Measurements from ENCODE around the gene SPSB2. TPM values are rescaled to one million over a fixed set of nuclear protein-coding genes. Genes with fewer than 3 reads are reported as not detected.

SPSB2 gene
- total and polyA plus RNA-seq, 8 donors: 5.1 to 24.0 (median 9.9) TPM; not detected in 1

DNA sequence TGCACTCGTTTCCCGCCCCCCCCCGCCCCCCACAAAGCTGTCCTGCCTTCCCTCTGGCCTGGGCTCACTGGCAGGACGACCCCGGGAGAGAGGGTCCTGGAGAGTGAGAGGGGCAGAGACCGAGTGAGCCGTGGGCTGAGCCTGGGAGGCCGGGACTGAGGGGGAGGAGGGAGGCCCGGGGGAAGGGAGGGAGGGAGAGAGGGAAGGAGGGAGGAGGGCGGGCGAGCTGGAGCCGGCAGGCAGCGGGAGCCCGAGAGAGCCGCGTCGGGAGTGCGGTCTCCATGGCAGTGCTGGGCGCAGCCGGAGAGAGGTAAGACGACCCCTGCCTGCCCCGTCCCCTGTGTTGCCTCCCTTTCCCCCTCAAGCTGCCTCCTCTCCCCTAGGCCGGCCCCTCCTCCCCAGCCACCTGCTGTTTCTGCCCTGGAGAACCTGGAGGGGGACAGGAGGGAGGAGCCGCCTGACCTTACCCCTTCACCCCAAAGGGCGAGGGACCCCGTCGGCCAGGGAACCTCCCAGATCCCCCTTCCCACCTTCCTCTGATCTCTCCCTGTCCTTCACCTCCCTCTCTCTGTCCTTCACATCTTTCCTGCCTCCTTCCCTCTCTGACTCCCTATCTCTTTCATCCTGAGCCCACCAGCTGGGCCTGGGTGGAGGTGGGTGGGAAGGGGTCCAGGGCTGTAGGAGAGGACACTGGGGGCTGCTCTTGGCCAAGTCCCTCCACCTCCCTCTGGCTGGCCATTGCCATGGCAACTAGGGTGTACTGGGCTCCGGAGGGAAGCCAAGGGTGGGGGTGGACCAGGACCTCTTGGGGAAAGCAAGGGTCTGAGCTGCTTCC lies 51.3 kb downstream of the SPSB2 start, which contains the start of gene GPR162:
Gene GPR162 (plus strand): TSS at position 231 of the 835 bp plus-strand sequence. CDS start 2,078 bp downstream, outside the sequence.
- peak; percentile 52 to 91 for DNase-seq
- H3K27me3 ChIP-seq: peaks cover 0 to 71% (median 38%) of the 10 kb centered on the region in 3 donors
- intact Hi-C loops (cut with DNase I; ENCODE audit: low total_unique reads): loop anchor here (10.0 kb wide), 1 partner anchor 77 kb away; no protein-coding TSS in a partner anchor
- no peaks in the 10 kb centered on the region for H3K36me3 ChIP-seq
- TF ChIP-seq, protein P1, sequence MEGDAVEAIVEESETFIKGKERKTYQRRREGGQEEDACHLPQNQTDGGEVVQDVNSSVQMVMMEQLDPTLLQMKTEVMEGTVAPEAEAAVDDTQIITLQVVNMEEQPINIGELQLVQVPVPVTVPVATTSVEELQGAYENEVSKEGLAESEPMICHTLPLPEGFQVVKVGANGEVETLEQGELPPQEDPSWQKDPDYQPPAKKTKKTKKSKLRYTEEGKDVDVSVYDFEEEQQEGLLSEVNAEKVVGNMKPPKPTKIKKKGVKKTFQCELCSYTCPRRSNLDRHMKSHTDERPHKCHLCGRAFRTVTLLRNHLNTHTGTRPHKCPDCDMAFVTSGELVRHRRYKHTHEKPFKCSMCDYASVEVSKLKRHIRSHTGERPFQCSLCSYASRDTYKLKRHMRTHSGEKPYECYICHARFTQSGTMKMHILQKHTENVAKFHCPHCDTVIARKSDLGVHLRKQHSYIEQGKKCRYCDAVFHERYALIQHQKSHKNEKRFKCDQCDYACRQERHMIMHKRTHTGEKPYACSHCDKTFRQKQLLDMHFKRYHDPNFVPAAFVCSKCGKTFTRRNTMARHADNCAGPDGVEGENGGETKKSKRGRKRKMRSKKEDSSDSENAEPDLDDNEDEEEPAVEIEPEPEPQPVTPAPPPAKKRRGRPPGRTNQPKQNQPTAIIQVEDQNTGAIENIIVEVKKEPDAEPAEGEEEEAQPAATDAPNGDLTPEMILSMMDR (IDR thresholded peaks at IDR 0.05): no peak
- TF ChIP-seq EP300 (IDR thresholded peaks at IDR 0.05) (no peak), POLR2A (IDR thresholded peaks at IDR 0.05) (no peak), POLR2AphosphoS5 (IDR thresholded peaks at IDR 0.05) (no peak)
- peak within 1 kb of the TSS; percentile 42 to 49 (median 47) for H3K4me3 ChIP-seq
- H3K9me3 ChIP-seq: no peaks in the 10 kb centered on the region
- 1 to 3% (median 2%) methylated on average over 21 to 28 of the region's 28 CpGs for WGBS, 5 donors
- H3K4me1 ChIP-seq: peaks cover 23 to 38% (median 30%) of the 10 kb centered on the region in 4 donors
- peak within 1 kb of the TSS in 4 of 5 donors; percentile 41 to 73 (median 62) for H3K27ac ChIP-seq

Other genes starting within 250 kb of the SPSB2 start
- 10 to 100 TPM in 1 of 5 donors, 1 to 10 TPM in 4; 1.3 to 33.0 (median 5.8) TPM for gene LPAR5, start 237.3 kb downstream of the SPSB2 start, total RNA-seq
- 1 to 10 TPM; 2.0 to 5.6 (median 3.5) TPM for gene LPAR5, start 237.3 kb downstream of the SPSB2 start, polyA plus RNA-seq
- 1 to 10 TPM in 2 of 5 donors, not detected in 3; 2.2 to 6.4 TPM for gene ACRBP, start 225.9 kb downstream of the SPSB2 start, total RNA-seq
- 1 to 10 TPM in 2 of 3 donors, under 1 TPM in 1; 0.31 to 1.6 (median 1.1) TPM for gene ACRBP, start 225.9 kb downstream of the SPSB2 start, polyA plus RNA-seq
- 10 to 100 TPM in 4 of 5 donors, 1 to 10 TPM in 1; 8.7 to 51.8 (median 33.5) TPM for gene ING4, start 210.2 kb downstream of the SPSB2 start, total RNA-seq
- gene ING4, start 210.2 kb downstream of the SPSB2 start, polyA plus RNA-seq: 10 to 100 TPM; 25.5 to 53.6 (median 43.6) TPM
- gene ZNF384, start 183.9 kb downstream of the SPSB2 start, total RNA-seq: 100 to 1,000 TPM in 1 of 5 donors, 10 to 100 TPM in 4; 16.5 to 207 (median 35.6) TPM
- 10 to 100 TPM; 16.7 to 21.8 (median 20.2) TPM for gene ZNF384, start 183.9 kb downstream of the SPSB2 start, polyA plus RNA-seq
- under 1 TPM in 2 of 5 donors, not detected in 3; 0.14 to 0.37 TPM for gene PIANP, start 172.5 kb downstream of the SPSB2 start, total RNA-seq
- gene PIANP, start 172.5 kb downstream of the SPSB2 start, polyA plus RNA-seq: 1 to 10 TPM in 2 of 3 donors, under 1 TPM in 1; 0.50 to 1.7 (median 1.5) TPM
- 10 to 100 TPM in 4 of 5 donors, 1 to 10 TPM in 1; 5.8 to 50.0 (median 25.7) TPM for gene COPS7A, start 149.3 kb downstream of the SPSB2 start, total RNA-seq
- 10 to 100 TPM; 45.2 to 54.2 (median 51.6) TPM for gene COPS7A, start 149.3 kb downstream of the SPSB2 start, polyA plus RNA-seq
- gene MLF2, start 120.2 kb downstream of the SPSB2 start, total RNA-seq: 100 to 1,000 TPM in 4 of 5 donors, 1 to 10 TPM in 1; 9.3 to 296 (median 128) TPM
- gene MLF2, start 120.2 kb downstream of the SPSB2 start, polyA plus RNA-seq: 100 to 1,000 TPM; 168 to 183 (median 180) TPM
- gene PTMS, start 106.9 kb downstream of the SPSB2 start, total RNA-seq: 100 to 1,000 TPM in 1 of 5 donors, 10 to 100 TPM in 4; 22.8 to 261 (median 78.2) TPM
- gene PTMS, start 106.9 kb downstream of the SPSB2 start, polyA plus RNA-seq: 100 to 1,000 TPM; 228 to 363 (median 307) TPM
- 1 to 10 TPM in 2 of 5 donors, not detected in 3; 2.2 to 2.3 TPM for gene LAG3, start 100.8 kb downstream of the SPSB2 start, total RNA-seq
- gene LAG3, start 100.8 kb downstream of the SPSB2 start, polyA plus RNA-seq: 1 to 10 TPM in 2 of 3 donors, under 1 TPM in 1; 0.25 to 1.4 (median 1.2) TPM
- 10 to 100 TPM in 1 of 5 donors, 1 to 10 TPM in 2, not detected in 2; 7.2 to 25.9 (median 9.7) TPM for gene CD4, start 83.8 kb downstream of the SPSB2 start, total RNA-seq
- gene CD4, start 83.8 kb downstream of the SPSB2 start, polyA plus RNA-seq: 1 to 10 TPM; 2.0 to 7.3 (median 3.9) TPM
- gene GPR162, start 51.5 kb downstream of the SPSB2 start, total RNA-seq: 1 to 10 TPM; 1.3 to 7.5 (median 1.8) TPM
- 1 to 10 TPM; 2.6 to 9.3 (median 6.4) TPM for gene GPR162, start 51.5 kb downstream of the SPSB2 start, polyA plus RNA-seq
- 10 to 100 TPM; 15.2 to 41.1 (median 18.0) TPM for gene P3H3, start 44.9 kb downstream of the SPSB2 start, total RNA-seq
- gene P3H3, start 44.9 kb downstream of the SPSB2 start, polyA plus RNA-seq: 10 to 100 TPM in 1 of 3 donors, 1 to 10 TPM in 2; 7.0 to 15.1 (median 9.1) TPM
- 10 to 100 TPM in 1 of 5 donors, 1 to 10 TPM in 2, under 1 TPM in 1, not detected in 1; 0.89 to 11.1 (median 4.5) TPM for gene GNB3, start 32.4 kb downstream of the SPSB2 start, total RNA-seq
- gene GNB3, start 32.4 kb downstream of the SPSB2 start, polyA plus RNA-seq: 1 to 10 TPM in 2 of 3 donors, under 1 TPM in 1; 0.87 to 2.8 (median 2.7) TPM
- 10 to 100 TPM in 3 of 5 donors, 1 to 10 TPM in 2; 3.3 to 56.0 (median 19.6) TPM for gene CDCA3, start 22.0 kb downstream of the SPSB2 start, total RNA-seq
- 10 to 100 TPM in 1 of 3 donors, 1 to 10 TPM in 2; 2.1 to 12.2 (median 9.8) TPM for gene CDCA3, start 22.0 kb downstream of the SPSB2 start, polyA plus RNA-seq
- 10 to 100 TPM; 26.3 to 69.4 (median 48.7) TPM for gene USP5, start 21.2 kb downstream of the SPSB2 start, total RNA-seq
- gene USP5, start 21.2 kb downstream of the SPSB2 start, polyA plus RNA-seq: 10 to 100 TPM; 20.9 to 29.0 (median 25.0) TPM
- gene TPI1, start 5.8 kb downstream of the SPSB2 start, total RNA-seq: 100 to 1,000 TPM; 131 to 359 (median 268) TPM
- gene TPI1, start 5.8 kb downstream of the SPSB2 start, polyA plus RNA-seq: 100 to 1,000 TPM; 403 to 526 (median 504) TPM
- gene LRRC23, start 31.5 kb upstream of the SPSB2 start, total RNA-seq: 10 to 100 TPM in 1 of 5 donors, 1 to 10 TPM in 3, not detected in 1; 5.3 to 20.4 (median 9.0) TPM
- 10 to 100 TPM in 1 of 3 donors, 1 to 10 TPM in 2; 8.0 to 11.0 (median 9.0) TPM for gene LRRC23, start 31.5 kb upstream of the SPSB2 start, polyA plus RNA-seq
- gene ENO2, start 41.3 kb upstream of the SPSB2 start, total RNA-seq: 10 to 100 TPM in 2 of 5 donors, 1 to 10 TPM in 3; 2.3 to 62.9 (median 8.6) TPM
- gene ENO2, start 41.3 kb upstream of the SPSB2 start, polyA plus RNA-seq: 10 to 100 TPM in 2 of 3 donors, 1 to 10 TPM in 1; 9.3 to 19.7 (median 10.1) TPM
- gene ATN1, start 54.7 kb upstream of the SPSB2 start, total RNA-seq: 100 to 1,000 TPM in 3 of 5 donors, 10 to 100 TPM in 2; 23.3 to 694 (median 291) TPM
- gene ATN1, start 54.7 kb upstream of the SPSB2 start, polyA plus RNA-seq: 10 to 100 TPM; 44.4 to 57.4 (median 48.8) TPM
- gene RNU7-1, start 70.5 kb upstream of the SPSB2 start, total RNA-seq: not detected
- not detected for gene RNU7-1, start 70.5 kb upstream of the SPSB2 start, polyA plus RNA-seq
- gene C12orf57, start 70.7 kb upstream of the SPSB2 start, total RNA-seq: 100 to 1,000 TPM; 155 to 453 (median 306) TPM
- 100 to 1,000 TPM; 418 to 621 (median 443) TPM for gene C12orf57, start 70.7 kb upstream of the SPSB2 start, polyA plus RNA-seq
- 10 to 100 TPM; 11.2 to 36.6 (median 28.0) TPM for gene PTPN6, start 78.1 kb upstream of the SPSB2 start, total RNA-seq
- 10 to 100 TPM; 40.6 to 51.2 (median 41.2) TPM for gene PTPN6, start 78.1 kb upstream of the SPSB2 start, polyA plus RNA-seq
- gene PHB2, start 97.4 kb upstream of the SPSB2 start, total RNA-seq: 100 to 1,000 TPM in 4 of 5 donors, 10 to 100 TPM in 1; 49.2 to 441 (median 150) TPM
- 100 to 1,000 TPM; 150 to 179 (median 154) TPM for gene PHB2, start 97.4 kb upstream of the SPSB2 start, polyA plus RNA-seq
- gene EMG1, start 97.6 kb upstream of the SPSB2 start, total RNA-seq: 10 to 100 TPM in 3 of 5 donors, 1 to 10 TPM in 2; 1.2 to 86.6 (median 25.2) TPM
- 10 to 100 TPM; 19.3 to 22.7 (median 21.7) TPM for gene EMG1, start 97.6 kb upstream of the SPSB2 start, polyA plus RNA-seq
- 100 to 1,000 TPM in 1 of 5 donors, 10 to 100 TPM in 4; 40.3 to 116 (median 57.4) TPM for gene LPCAT3, start 145.2 kb upstream of the SPSB2 start, total RNA-seq
- 10 to 100 TPM; 15.0 to 35.6 (median 31.9) TPM for gene LPCAT3, start 145.2 kb upstream of the SPSB2 start, polyA plus RNA-seq
- 100 to 1,000 TPM; 168 to 404 (median 234) TPM for gene C1S, start 187.4 kb upstream of the SPSB2 start, total RNA-seq
- gene C1S, start 187.4 kb upstream of the SPSB2 start, polyA plus RNA-seq: 100 to 1,000 TPM in 1 of 3 donors, 10 to 100 TPM in 2; 61.6 to 161 (median 98.4) TPM
- gene C1R, start 219.1 kb upstream of the SPSB2 start, total RNA-seq: 100 to 1,000 TPM; 111 to 312 (median 139) TPM
- 100 to 1,000 TPM in 1 of 3 donors, 10 to 100 TPM in 2; 68.9 to 216 (median 84.2) TPM for gene C1R, start 219.1 kb upstream of the SPSB2 start, polyA plus RNA-seq
- 100 to 1,000 TPM in 2 of 5 donors, 10 to 100 TPM in 3; 40.2 to 121 (median 73.3) TPM for gene C1RL, start 235.9 kb upstream of the SPSB2 start, total RNA-seq
- 10 to 100 TPM; 18.6 to 43.9 (median 25.1) TPM for gene C1RL, start 235.9 kb upstream of the SPSB2 start, polyA plus RNA-seq